A549 (cell line): ENCODE data around the gene SEPTIN3.

Source experiments
- CHD2 ChIP-seq: fragments of 150-350 bp; IDR thresholded peaks from 2 replicates; pipeline ENCODE4 v1.6.1; 2014; ENCODE audit warnings: low read length; ENCODE audit not compliant: partially characterized antibody
- CTCF ChIP-seq: fragments of >200 bp; sonication (Bioruptor Twin); formaldehyde crosslinking; IDR thresholded peaks from 3 replicates; pipeline ENCODE4 v1.5.1; 2016
- ELK1 ChIP-seq: fragments of 150-350 bp; IDR thresholded peaks from 2 replicates; pipeline ENCODE4 v1.6.1; 2014; ENCODE audit warnings: low read depth, mild to moderate bottlenecking, low read length
- HDAC2 ChIP-seq: fragments of 200-600 bp; sonication (generic); IDR thresholded peaks from 2 replicates; pipeline ENCODE4 v1.6.1; 2016
- JUNB ChIP-seq: fragments of >200 bp; sonication (Bioruptor Twin); formaldehyde crosslinking; IDR thresholded peaks from 2 replicates; pipeline ENCODE4 v1.6.1; 2016
- KDM1A ChIP-seq: fragments of 200-600 bp; sonication (generic); IDR thresholded peaks from 2 replicates; pipeline ENCODE4 v1.6.1; 2016; ENCODE audit warnings: low read depth, mild to moderate bottlenecking
- PBX3 ChIP-seq: IDR thresholded peaks from 2 replicates; pipeline ENCODE4 v1.6.1; 2012
- POLR2A ChIP-seq: IDR thresholded peaks from 2 replicates; pipeline ENCODE4 v1.6.1; 2012; ENCODE audit warnings: mild to moderate bottlenecking, low read length
- RCOR1 ChIP-seq: fragments of 150-350 bp; IDR thresholded peaks from 2 replicates; pipeline ENCODE4 v1.6.1; 2014; ENCODE audit warnings: antibody characterized with exemption, low read length, low read depth
- REST ChIP-seq: fragments of 200-600 bp; sonication (generic); IDR thresholded peaks from 2 replicates; pipeline ENCODE4 v1.6.1; 2016; ENCODE audit warnings: antibody characterized with exemption, mild to moderate bottlenecking, moderate library complexity
- SMC3 ChIP-seq: fragments of >200 bp; sonication (Bioruptor Twin); formaldehyde crosslinking; IDR thresholded peaks from 3 replicates; pipeline ENCODE4 v1.6.1; 2018; ENCODE audit warnings: inconsistent platforms

- TF ChIP-seq CTCF (no peak), ELK1 (no peak), PBX3 (no peak), POLR2A (no peak), CHD2 (no peak), HDAC2 (no peak), RCOR1 (no peak), KDM1A (no peak), JUNB (no peak), REST (no peak), SMC3 (no peak)
Observed at GRCh38 chr22:41920271-41920976, 48.8 kb upstream of the SEPTIN3 start.
